SJCRH30 (cell line): ENCODE results near the gene DSCAML1. TPM values are rescaled to one million over a fixed set of nuclear protein-coding genes. Genes with fewer than 3 reads are reported as not detected.

Experiments
- DNase-seq, 2 experiments: peaks; one replicate each; pipeline ENCODE4 v3.0.0-alpha.2; 2015 to 2020
- H3K27ac ChIP-seq: fragments of 250-450 bp; sonication (Bioruptor Pico); 2 replicates; pipeline ENCODE4 v1.5.1; 2020; ENCODE audit warnings: mild to moderate bottlenecking, moderate library complexity
- H3K27me3 ChIP-seq: fragments of 250-450 bp; sonication (Bioruptor Pico); 2 replicates; pipeline ENCODE4 v1.5.1; 2020; ENCODE audit warnings: mild to moderate bottlenecking, moderate library complexity
- H3K36me3 ChIP-seq: fragments of 250-450 bp; sonication (Bioruptor Pico); 2 replicates; pipeline ENCODE4 v1.5.1; 2020; ENCODE audit warnings: mild to moderate bottlenecking, moderate library complexity
- H3K4me1 ChIP-seq: fragments of 250-450 bp; sonication (Bioruptor Pico); 2 replicates; pipeline ENCODE4 v1.5.1; 2020; ENCODE audit warnings: mild to moderate bottlenecking, moderate library complexity
- H3K4me3 ChIP-seq: fragments of 250-450 bp; sonication (Bioruptor Pico); 2 replicates; pipeline ENCODE4 v1.5.1; 2020; ENCODE audit warnings: mild to moderate bottlenecking, moderate library complexity
- H3K9me3 ChIP-seq: fragments of 250-450 bp; sonication (Bioruptor Pico); replicated peaks from 2 replicates; pipeline ENCODE4 v1.5.1; 2020; ENCODE audit warnings: mild to moderate bottlenecking, moderate library complexity
- total RNA-seq: library from RNA; depleted of rRNA; stranded (reverse); fragments of >200 nt; shearing (Covaris generic); gene quantifications from 2 replicates; pipeline ENCODE4 v1.2.3, GENCODE V29; 2014

Gene DSCAML1
- total RNA-seq, 1 experiment from 2014 or later = not detected

GRCh38 chr11:117684111-117684510 is 112.9 kb downstream of the DSCAML1 start:
- Histone ChIP-seq H3K36me3 (no peaks in the 10 kb centered on the region), H3K4me3 (no peak overlapping the region), H3K9me3 (no peaks in the 10 kb centered on the region), H3K4me1 (no peaks in the 10 kb centered on the region), H3K27ac (no peak overlapping the region), H3K27me3 (no peaks in the 10 kb centered on the region; the same call in 1 of the 2 replicates)
- no peak for DNase-seq

GRCh38 chr11:117681438-117681837 is 115.6 kb downstream of the DSCAML1 start:
- no peak overlapping the region for H3K27ac ChIP-seq
- DNase-seq = no peak
- no peak overlapping the region for H3K4me3 ChIP-seq
- no peaks in the 10 kb centered on the region for H3K4me1 ChIP-seq
- no peaks in the 10 kb centered on the region; the same call in 1 of the 2 replicates for H3K27me3 ChIP-seq
- no peaks in the 10 kb centered on the region for H3K36me3 ChIP-seq
- H3K9me3 ChIP-seq = no peaks in the 10 kb centered on the region

GRCh38 chr11:117679461-117679860 is 117.6 kb downstream of the DSCAML1 start:
- Histone ChIP-seq H3K27me3 (no peaks in the 10 kb centered on the region; the same call in 1 of the 2 replicates), H3K4me3 (no peak overlapping the region), H3K27ac (no peak overlapping the region), H3K36me3 (no peaks in the 10 kb centered on the region), H3K4me1 (no peaks in the 10 kb centered on the region), H3K9me3 (no peaks in the 10 kb centered on the region)
- no peak for DNase-seq

GRCh38 chr11:117678658-117679406 is 118.2 kb downstream of the DSCAML1 start:
- H3K27ac ChIP-seq = no peak overlapping the region
- DNase-seq = no peak
- H3K27me3 ChIP-seq = no peaks in the 10 kb centered on the region; the same call in 1 of the 2 replicates
- no peaks in the 10 kb centered on the region for H3K36me3 ChIP-seq
- no peaks in the 10 kb centered on the region for H3K4me1 ChIP-seq
- no peaks in the 10 kb centered on the region for H3K9me3 ChIP-seq
- no peak overlapping the region for H3K4me3 ChIP-seq

- Histone ChIP-seq H3K27me3 (no peaks in the 10 kb centered on the region; the same call in 1 of the 2 replicates), H3K36me3 (no peaks in the 10 kb centered on the region), H3K4me1 (no peaks in the 10 kb centered on the region), H3K27ac (no peak overlapping the region), H3K4me3 (no peak overlapping the region), H3K9me3 (no peaks in the 10 kb centered on the region)
- DNase-seq = no peak
Measured at GRCh38 chr11:117677729-117678310, 119.2 kb downstream of the DSCAML1 start.

- H3K4me1 ChIP-seq = no peaks in the 10 kb centered on the region
- H3K36me3 ChIP-seq = no peaks in the 10 kb centered on the region
- H3K27me3 ChIP-seq = no peaks in the 10 kb centered on the region; the same call in 1 of the 2 replicates
Measured at GRCh38 chr11:117676501-117676900, 120.5 kb downstream of the DSCAML1 start.

GRCh38 chr11:117673602-117674001 is 123.4 kb downstream of the DSCAML1 start:
- Histone ChIP-seq H3K9me3 (no peaks in the 10 kb centered on the region), H3K36me3 (no peaks in the 10 kb centered on the region), H3K27me3 (0 out of 2 replicates have a peak, but pooled peaks cover 4% of the 10 kb centered on the region), H3K27ac (no peak overlapping the region), H3K4me3 (no peak overlapping the region), H3K4me1 (no peaks in the 10 kb centered on the region)
- no peak for DNase-seq

More at GRCh38 chr11:117676501-117676900, 120.5 kb downstream of the DSCAML1 start:
- Histone ChIP-seq H3K4me3 (no peak overlapping the region), H3K27ac (no peak overlapping the region), H3K9me3 (no peaks in the 10 kb centered on the region)
- no peak for DNase-seq

- Histone ChIP-seq H3K27ac (no peak overlapping the region), H3K36me3 (no peaks in the 10 kb centered on the region), H3K4me3 (no peak overlapping the region), H3K4me1 (no peaks in the 10 kb centered on the region), H3K27me3 (0 out of 2 replicates have a peak, but pooled peaks cover 4% of the 10 kb centered on the region), H3K9me3 (no peaks in the 10 kb centered on the region)
- DNase-seq = no peak
Measured at GRCh38 chr11:117671370-117671769, 125.6 kb downstream of the DSCAML1 start.

GRCh38 chr11:117670924-117671323 is 126.1 kb downstream of the DSCAML1 start:
- Histone ChIP-seq H3K27ac (no peak overlapping the region), H3K9me3 (no peaks in the 10 kb centered on the region), H3K4me1 (no peaks in the 10 kb centered on the region), H3K27me3 (0 out of 2 replicates have a peak, but pooled peaks cover 4% of the 10 kb centered on the region), H3K36me3 (no peaks in the 10 kb centered on the region), H3K4me3 (no peak overlapping the region)
- no peak for DNase-seq

- no peak overlapping the region for H3K4me3 ChIP-seq
- no peaks in the 10 kb centered on the region for H3K9me3 ChIP-seq
- H3K36me3 ChIP-seq = no peaks in the 10 kb centered on the region
- H3K4me1 ChIP-seq = no peaks in the 10 kb centered on the region
- no peak overlapping the region for H3K27ac ChIP-seq
- 0 out of 2 replicates have a peak, but pooled peaks cover 4% of the 10 kb centered on the region for H3K27me3 ChIP-seq
- no peak for DNase-seq
Measured at GRCh38 chr11:117670443-117670842, 126.6 kb downstream of the DSCAML1 start.

GRCh38 chr11:117669616-117670015 is 127.4 kb downstream of the DSCAML1 start:
- Histone ChIP-seq H3K4me3 (no peak overlapping the region), H3K36me3 (no peaks in the 10 kb centered on the region), H3K27ac (no peak overlapping the region), H3K9me3 (no peaks in the 10 kb centered on the region), H3K4me1 (no peaks in the 10 kb centered on the region), H3K27me3 (0 out of 2 replicates have a peak, but pooled peaks cover 4% of the 10 kb centered on the region)
- no peak for DNase-seq

- DNase-seq = no peak
- Histone ChIP-seq H3K4me3 (no peak overlapping the region), H3K27me3 (0 out of 2 replicates have a peak, but pooled peaks cover 4% of the 10 kb centered on the region), H3K9me3 (no peaks in the 10 kb centered on the region), H3K36me3 (no peaks in the 10 kb centered on the region), H3K27ac (no peak overlapping the region), H3K4me1 (no peaks in the 10 kb centered on the region)
Measured at GRCh38 chr11:117669062-117669461, 128.0 kb downstream of the DSCAML1 start.

GRCh38 chr11:117668321-117668751 is 128.7 kb downstream of the DSCAML1 start:
- Histone ChIP-seq H3K9me3 (no peaks in the 10 kb centered on the region), H3K27me3 (0 out of 2 replicates have a peak, but pooled peaks cover 4% of the 10 kb centered on the region), H3K4me1 (no peaks in the 10 kb centered on the region), H3K36me3 (no peaks in the 10 kb centered on the region), H3K27ac (no peak overlapping the region), H3K4me3 (no peak overlapping the region)
- no peak for DNase-seq

- no peak overlapping the region for H3K4me3 ChIP-seq
- H3K27ac ChIP-seq = no peak overlapping the region
- no peak for DNase-seq
- H3K4me1 ChIP-seq = no peaks in the 10 kb centered on the region
- H3K9me3 ChIP-seq = no peaks in the 10 kb centered on the region
- H3K27me3 ChIP-seq = 0 out of 2 replicates have a peak, but pooled peaks cover under 1% of the 10 kb centered on the region
- no peaks in the 10 kb centered on the region for H3K36me3 ChIP-seq
Measured at GRCh38 chr11:117664897-117665296, 132.1 kb downstream of the DSCAML1 start.

GRCh38 chr11:117663821-117664220 is 133.2 kb downstream of the DSCAML1 start:
- Histone ChIP-seq H3K4me1 (no peaks in the 10 kb centered on the region), H3K27ac (no peak overlapping the region), H3K4me3 (no peak overlapping the region), H3K27me3 (no peaks in the 10 kb centered on the region), H3K9me3 (no peaks in the 10 kb centered on the region), H3K36me3 (no peaks in the 10 kb centered on the region)
- no peak for DNase-seq
